Activated CD4-positive, CD25-positive, alpha-beta regulatory T cell treated with anti-CD3 and anti-CD28 coated beads, Interleukin-2, amount 50 U/mL, for 24 hours (primary cell): ENCODE measurements around the gene GJE1.
"Not testable (repeated sequence)": the region's sequence is repeated elsewhere in the genome, so short reads cannot be mapped to it uniquely, and the experiment has no call there.

Experiments used
- ATAC-seq, 2 donors: fragments of 150-1000 bp; cut with Tn5 transposase; one replicate each; pipeline ENCODE4 v1.10.0; 2021; ENCODE audit warnings: mild to moderate bottlenecking in 1 of 2, moderate library complexity in 1 of 2

The GJE1 gene, protein sequence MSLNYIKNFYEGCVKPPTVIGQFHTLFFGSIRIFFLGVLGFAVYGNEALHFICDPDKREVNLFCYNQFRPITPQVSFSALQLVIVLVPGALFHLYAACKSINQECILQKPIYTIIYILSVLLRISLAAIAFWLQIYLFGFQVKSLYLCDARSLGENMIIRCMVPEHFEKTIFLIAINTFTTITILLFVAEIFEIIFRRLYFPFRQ

DNA sequence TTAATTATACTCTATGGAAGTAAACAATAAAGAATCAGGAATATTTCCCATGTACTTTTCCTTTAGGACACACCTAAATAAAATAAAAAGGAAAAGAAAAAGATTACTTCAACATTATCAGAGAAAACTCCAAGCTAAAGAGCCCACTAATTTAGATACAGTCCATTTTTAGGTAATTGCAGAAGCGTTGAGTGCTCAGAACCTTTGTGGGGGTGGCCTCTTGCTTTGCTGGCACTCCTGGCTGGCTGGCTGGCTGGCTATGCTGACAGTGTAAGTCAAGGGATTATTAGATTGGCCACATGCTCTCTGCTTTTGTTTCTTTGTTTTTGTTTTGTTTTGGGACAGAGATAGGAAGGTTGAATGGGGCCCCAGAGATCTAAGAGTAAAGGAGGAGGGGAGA lies at the start of gene GJE1:
GJE1 (plus strand) TSS at position 301 of the 400 bp plus-strand sequence. CDS start 234 bp downstream, outside the sequence.
- ATAC-seq = no peak

GRCh38 chr6:142087950-142088857 lies 44.5 kb upstream of the GJE1 start:
- no peak for ATAC-seq

GRCh38 chr6:142088858-142089216 lies 43.9 kb upstream of the GJE1 start:
- no peak for ATAC-seq

DNA sequence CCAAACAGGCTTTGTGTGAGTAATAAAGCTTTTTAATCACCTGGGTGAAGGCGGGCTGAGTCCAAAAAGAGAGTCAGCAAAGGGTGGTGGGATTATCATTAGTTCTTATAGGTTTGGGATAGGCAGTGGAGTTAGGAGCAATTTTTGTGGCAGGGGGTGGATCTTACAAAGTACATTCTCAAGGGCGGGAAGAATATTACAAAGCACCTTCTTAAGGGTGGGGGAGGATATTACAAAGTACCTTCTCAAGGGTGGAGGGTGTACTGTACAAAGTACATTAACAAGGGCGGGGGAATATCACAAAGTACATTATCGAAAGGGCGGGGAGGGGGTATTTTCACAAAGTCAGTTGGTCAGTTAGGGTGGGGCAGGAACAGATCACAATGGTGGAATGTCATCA lies 27.9 kb upstream of the GJE1 start:
- not testable (repeated sequence) for ATAC-seq

GRCh38 chr6:142110820-142111219 lies 21.9 kb upstream of the GJE1 start:
- not testable (repeated sequence) for ATAC-seq

DNA sequence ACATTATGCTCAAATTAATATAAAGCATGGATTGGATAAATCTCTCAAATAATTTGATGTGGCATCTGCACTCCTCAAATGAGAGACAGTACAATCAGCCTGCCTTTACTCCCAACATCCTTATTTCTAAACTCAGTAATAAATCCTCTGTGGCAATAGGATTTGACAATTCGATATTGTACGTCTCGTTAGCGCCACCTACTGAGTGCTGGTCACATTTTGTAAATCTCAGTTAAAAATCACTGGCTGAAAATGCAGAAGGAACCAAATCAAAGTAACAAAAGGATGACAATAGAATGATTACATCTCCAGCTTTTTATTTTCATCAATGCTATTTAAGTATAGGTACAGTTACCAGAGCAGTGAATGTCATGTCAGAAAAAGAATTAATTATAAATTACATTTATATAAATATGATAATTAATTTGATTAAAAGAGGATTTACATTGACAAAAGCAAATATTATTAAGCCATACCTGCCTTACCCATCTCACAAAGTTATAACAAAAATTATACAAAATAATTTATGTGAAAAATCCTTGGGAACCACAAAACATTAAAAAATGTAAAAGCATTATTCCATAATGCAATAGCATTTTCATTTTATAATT lies 20.2 kb upstream of the GJE1 start:
- no peak for ATAC-seq

GRCh38 chr6:142117366-142117765 lies 15.4 kb upstream of the GJE1 start:
- ATAC-seq = no peak

- ATAC-seq = no peak
These were observed 14.4 kb upstream of the GJE1 start for GRCh38 chr6:142118328-142118727.

DNA sequence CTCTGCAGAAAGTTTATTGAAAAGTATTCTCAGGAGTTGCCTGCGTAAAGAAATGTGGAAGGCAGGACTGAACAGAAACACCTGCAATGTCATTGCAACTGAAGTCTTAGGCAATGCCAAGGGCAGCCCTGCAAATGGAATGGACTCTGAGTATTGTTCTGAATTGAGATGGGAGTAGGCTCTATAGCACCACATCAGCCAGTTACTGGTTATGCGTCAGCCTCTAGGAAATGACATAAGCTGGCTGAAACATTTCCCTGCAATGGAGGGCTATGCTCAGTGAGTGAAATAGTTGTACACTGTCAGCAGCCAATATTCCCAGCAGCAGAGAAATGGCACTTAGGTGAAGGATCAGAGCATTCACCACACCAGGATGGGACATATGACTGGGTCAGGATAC lies 13.8 kb upstream of the GJE1 start:
- no peak for ATAC-seq

DNA sequence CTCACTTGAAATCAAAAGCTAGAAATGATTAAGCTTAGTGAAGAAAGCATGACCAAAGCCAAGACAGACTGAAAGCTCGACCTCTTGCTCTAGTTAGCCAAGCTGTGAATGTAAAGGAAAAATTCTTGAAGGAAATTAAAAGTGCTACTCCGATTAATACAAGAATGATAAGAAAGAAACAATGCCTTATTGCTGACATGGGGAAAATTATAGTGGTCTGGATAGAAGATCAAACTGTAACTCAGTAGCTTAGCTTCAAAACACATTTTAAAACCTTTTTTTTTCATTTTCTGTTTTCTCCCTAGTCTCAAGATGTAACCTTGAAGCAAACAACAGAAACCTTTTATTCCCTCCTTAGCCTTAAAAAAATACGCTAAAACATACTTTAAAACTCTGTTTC lies 11.4 kb upstream of the GJE1 start:
- no peak for ATAC-seq

DNA sequence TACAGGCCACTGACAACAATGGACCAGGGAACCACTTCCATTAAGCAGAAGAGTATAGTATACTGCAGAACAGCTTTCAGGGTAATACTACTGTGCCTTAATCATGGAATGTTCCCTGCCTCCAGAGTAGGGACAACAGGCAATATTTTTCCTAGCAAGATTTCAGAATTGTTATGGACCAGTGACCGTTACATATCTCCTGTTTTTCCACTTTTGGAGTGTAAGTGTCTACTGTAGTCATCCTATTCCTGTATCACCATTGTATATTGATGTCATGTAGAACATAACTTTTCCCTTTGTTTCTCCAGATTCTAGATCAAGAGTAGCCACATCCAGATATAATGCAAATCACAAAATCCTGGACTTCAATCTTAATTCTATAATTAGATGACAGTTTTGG lies 1.9 kb upstream of the GJE1 start:
- no peak for ATAC-seq

DNA sequence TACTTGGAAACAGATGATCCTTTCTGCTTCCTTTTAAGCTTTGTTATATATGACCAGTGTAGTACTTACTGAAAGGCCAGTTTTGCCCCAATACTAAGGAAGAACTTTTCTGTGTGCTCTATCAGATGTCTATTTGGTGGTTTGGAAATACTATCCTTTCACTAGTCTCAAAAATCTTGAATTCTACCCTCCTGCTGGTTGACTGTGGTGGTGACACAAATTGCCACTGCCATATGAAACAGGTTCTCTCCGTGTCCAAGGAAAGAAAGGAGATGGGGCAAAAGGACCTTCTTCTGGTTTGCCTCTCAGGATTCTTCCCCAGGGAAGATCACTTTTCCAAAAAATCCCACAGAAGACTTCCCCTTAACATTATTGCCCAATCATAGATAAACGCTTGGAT lies 6.2 kb downstream of the GJE1 start:
- ATAC-seq = no peak

- not testable (repeated sequence) for ATAC-seq
These were observed 8.8 kb downstream of the GJE1 start for GRCh38 chr6:142141531-142141930.

- ATAC-seq = peak; percentile 97 to 99
These were observed 14.3 kb downstream of the GJE1 start, which contains the start of the genes NMBR and VTA1 for GRCh38 chr6:142146828-142147662. TSS of gene NMBR (minus strand) at chr6:142147122. CDS start at chr6:142088658, 58,464 bp downstream. TSS of gene VTA1 (plus strand) at chr6:142147263. CDS start at chr6:142147288, 25 bp downstream.

GRCh38 chr6:142152746-142153145 lies 20.0 kb downstream of the GJE1 start:
- no peak for ATAC-seq

DNA sequence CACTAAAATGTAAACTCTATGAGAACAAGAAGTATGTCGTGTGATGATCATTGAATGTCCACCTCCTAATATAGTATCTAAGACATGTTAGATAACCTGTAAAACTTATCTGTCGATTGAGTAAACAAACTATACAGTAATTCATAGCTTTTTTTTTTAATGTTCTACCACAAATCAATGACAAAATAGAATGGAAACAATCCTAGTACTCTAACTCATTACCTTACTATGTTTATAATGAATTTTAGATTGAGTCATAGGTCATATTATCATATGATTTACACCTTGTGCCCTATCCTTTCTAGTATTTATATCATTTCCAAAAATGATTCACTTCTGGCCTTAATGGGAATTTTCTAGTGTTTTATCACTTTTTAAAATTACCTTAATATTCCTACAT lies 20.5 kb downstream of the GJE1 start:
- peak; percentile 44 to 70 for ATAC-seq

DNA sequence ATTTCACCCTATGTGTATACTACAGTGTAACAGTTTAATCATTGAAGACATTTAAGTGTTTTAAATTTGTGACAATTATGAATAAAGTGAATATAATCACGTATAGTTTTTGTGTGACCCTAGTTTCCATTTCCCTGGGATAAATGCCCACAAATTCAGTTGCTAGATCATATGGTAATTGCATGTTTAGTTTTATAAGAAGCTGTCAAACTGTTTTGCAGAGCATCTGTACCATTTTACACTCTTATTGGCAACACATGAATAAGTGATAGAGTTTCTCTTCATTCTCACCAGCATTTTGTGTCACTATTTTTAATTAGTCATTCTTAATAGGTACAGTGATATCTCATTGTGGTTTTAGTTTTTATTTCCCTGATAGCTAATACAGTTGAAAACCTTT lies 21.6 kb downstream of the GJE1 start:
- peak; percentile 46 to 67 for ATAC-seq

GRCh38 chr6:142155091-142155490 lies 22.4 kb downstream of the GJE1 start:
- ATAC-seq = no peak

GRCh38 chr6:142155895-142156757 lies 23.4 kb downstream of the GJE1 start:
- ATAC-seq = peak; percentile 34 to 38

DNA sequence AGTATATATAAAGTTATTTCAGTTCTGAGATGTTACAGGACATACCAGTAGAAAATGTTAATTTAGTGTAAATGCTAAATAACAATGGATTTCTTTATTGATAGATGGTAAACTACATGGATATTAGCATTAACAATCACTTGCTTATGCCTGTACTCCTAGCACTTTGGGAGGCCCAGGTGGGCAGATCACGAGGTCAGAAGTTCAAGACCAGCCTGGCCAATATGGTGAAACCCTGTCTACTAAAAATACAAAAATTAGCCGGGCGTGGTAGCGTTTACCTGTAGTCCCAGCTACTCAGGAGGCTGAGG lies 24.0 kb downstream of the GJE1 start:
- ATAC-seq = not testable (repeated sequence)

GRCh38 chr6:142162780-142163179 lies 30.1 kb downstream of the GJE1 start:
- no peak for ATAC-seq

DNA sequence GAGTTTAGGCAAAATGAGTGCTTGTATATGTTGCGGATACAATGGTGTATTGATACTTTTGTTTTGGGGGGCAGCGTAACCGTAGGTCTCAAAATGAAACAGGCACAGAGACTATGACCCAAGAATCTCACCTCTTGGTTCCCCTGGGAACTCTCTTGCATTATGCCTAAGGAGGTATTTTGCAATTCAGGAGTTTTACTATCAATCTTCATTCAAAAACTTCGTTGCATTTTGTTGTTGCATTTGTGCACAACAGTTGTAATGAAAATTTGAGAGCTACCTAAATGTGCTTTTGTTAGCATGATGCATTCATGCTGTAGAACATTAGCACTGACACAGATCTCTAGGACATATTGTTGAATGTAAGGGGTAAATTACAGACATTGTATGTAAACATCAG lies 32.5 kb downstream of the GJE1 start:
- no peak for ATAC-seq
